ENCODE data around the gene SESN1.
A peak's percentile ranks its signal among the peaks of the same experiment; 100 is the strongest.

SESN1 gene

DNA sequence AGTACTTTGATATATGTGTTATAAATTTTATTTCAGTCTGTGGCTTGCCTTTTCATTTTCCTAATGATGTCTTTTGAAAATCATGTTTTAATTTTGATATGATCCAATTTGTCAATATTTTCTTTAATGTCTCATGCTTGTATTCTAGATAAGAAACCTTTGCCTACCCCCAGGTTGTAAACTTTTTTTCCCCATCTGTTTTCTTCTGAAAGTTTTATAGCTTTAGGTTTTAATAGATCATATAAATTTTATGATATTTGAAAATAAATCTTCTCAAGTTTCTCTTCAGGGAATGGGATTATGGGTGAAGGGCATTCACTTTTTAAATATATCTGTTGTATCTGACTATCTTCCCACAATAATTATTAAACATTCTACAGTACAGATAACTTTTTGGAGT is 66.7 kb downstream of the SESN1 start:
- peaks cover 0 to 3% (median 0%) of the 10 kb centered on the region in 5 experiments for H3K9me3 ChIP-seq (ENCODE audit: control extremely low read depth in 1 of 5, control insufficient read depth in 4 of 5, insufficient read depth in 2 of 5, low read depth in 1 of 5, low read length in 4 of 5)
- no peaks in the 10 kb centered on the region for H3K27me3 ChIP-seq (replicated peaks in 2 of 5; ENCODE audit: control insufficient read depth in 4 of 5, insufficient read depth in 5 of 5, low read length in 4 of 5)
- ChIA-PET CTCF (no interaction called here), POLR2A (no interaction called here)
- peaks cover 0 to 3% (median 0%) of the 10 kb centered on the region in 4 experiments for H3K36me3 ChIP-seq (ENCODE audit: control insufficient read depth in 4 of 4, insufficient read depth in 4 of 4, low read length in 3 of 4)
- peaks cover 0 to 7% (median 3%) of the 10 kb centered on the region in 4 experiments for H3K4me1 ChIP-seq (ENCODE audit: control extremely low read depth in 1 of 4, control insufficient read depth in 4 of 4, insufficient read depth in 4 of 4, low read length in 3 of 4)
- H3K4me3 ChIP-seq (ENCODE audit: control insufficient read depth in 1 of 7, extremely low read depth in 1 of 7, insufficient read depth in 4 of 7, low read depth in 2 of 7, low read length in 6 of 7) = no peak overlapping the region
- DNase-seq = no peak
- H3K27ac ChIP-seq (ENCODE audit: insufficient read depth in 1 of 2, low read depth in 1 of 2, low read length in 2 of 2, poor library complexity in 1 of 2, severe bottlenecking in 2 of 2) = no peak overlapping the region

DNA sequence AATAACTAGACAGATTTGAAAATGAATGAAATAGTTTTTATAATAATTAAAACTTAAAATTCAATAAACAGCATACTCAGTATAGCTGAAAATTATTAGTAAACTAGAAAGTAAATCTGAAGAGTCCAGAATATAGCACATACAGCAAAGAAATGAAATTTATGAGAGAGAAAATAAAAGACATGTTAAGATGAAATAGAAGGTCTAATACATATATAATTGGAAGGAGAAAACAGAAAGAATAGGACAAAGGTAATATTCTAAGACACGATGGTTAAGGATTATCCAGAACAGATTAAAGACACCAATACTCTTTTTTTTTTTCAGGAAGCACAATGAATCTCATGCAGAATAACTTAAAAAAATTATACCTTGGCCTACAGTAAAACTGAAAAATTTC is 69.0 kb downstream of the SESN1 start:
- Histone ChIP-seq H3K4me1 (ENCODE audit: control extremely low read depth in 1 of 4, control insufficient read depth in 4 of 4, insufficient read depth in 4 of 4, low read length in 3 of 4) (peaks cover 0 to 15% (median 9%) of the 10 kb centered on the region in 4 experiments), H3K27ac (ENCODE audit: insufficient read depth in 1 of 2, low read depth in 1 of 2, low read length in 2 of 2, poor library complexity in 1 of 2, severe bottlenecking in 2 of 2) (no peak overlapping the region), H3K27me3 (replicated peaks in 2 of 5; ENCODE audit: control insufficient read depth in 4 of 5, insufficient read depth in 5 of 5, low read length in 4 of 5) (no peaks in the 10 kb centered on the region), H3K36me3 (ENCODE audit: control insufficient read depth in 4 of 4, insufficient read depth in 4 of 4, low read length in 3 of 4) (peaks cover 0 to 3% (median 0%) of the 10 kb centered on the region in 4 experiments), H3K9me3 (ENCODE audit: control extremely low read depth in 1 of 5, control insufficient read depth in 4 of 5, insufficient read depth in 2 of 5, low read depth in 1 of 5, low read length in 4 of 5) (peaks cover 0 to 3% (median 0%) of the 10 kb centered on the region in 5 experiments), H3K4me3 (ENCODE audit: control insufficient read depth in 1 of 7, extremely low read depth in 1 of 7, insufficient read depth in 4 of 7, low read depth in 2 of 7, low read length in 6 of 7) (no peak overlapping the region)
- DNase-seq = no peak
- ChIA-PET CTCF (interaction anchor here (0.6 to 1.0 kb wide), 2 partner anchors 103 to 182 kb away, joined by 4 read pairs; no protein-coding TSS in a partner anchor), POLR2A (no interaction called here)
- no CpG with 5 or more reads among the region's 1 CpG for WGBS (ENCODE audit: insufficient coverage)

DNA sequence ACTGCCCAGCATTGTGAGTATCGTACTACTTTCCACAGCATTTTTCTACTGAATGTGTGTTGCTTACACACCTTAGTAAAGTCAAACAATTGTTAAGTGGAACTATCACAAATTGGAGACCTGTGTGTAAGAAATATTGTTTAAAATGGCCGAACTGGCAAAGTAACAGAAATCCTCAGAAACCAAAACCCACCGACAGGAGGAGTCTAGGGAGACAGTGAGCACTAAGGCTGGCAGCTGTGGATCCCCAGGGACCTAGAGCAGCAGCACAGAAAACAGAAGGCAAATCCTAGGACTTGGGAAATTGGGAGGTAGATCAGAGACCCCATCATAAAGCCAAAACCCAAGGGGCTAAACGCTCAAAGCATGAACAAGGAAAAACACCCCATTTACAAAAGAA is 69.9 kb downstream of the SESN1 start:
- CTCF ChIA-PET = no interaction called here
- H3K4me3 ChIP-seq (ENCODE audit: control insufficient read depth in 1 of 7, extremely low read depth in 1 of 7, insufficient read depth in 4 of 7, low read depth in 2 of 7, low read length in 6 of 7) = no peak overlapping the region

DNA sequence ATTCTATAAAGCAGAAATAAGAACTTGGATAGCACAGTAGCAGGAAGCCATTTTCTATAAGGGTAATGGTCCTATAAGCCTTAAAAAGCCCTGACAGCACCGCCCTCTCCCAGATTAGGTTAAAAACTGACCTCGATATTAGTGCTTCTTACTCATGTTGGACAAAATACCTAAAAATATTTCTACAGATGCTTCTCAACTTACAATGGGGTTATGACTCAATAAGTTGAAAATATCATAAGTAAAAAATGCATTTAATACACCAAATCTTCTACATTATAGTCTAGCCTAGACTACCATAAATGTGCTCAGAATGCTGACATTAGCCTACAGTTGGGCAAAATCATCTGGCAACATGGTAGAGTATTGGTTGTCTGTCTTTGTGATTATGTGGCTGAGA is 70.3 kb downstream of the SESN1 start:
- CTCF ChIA-PET = no interaction called here
- peaks cover 4 to 27% (median 12%) of the 10 kb centered on the region in 4 experiments for H3K4me1 ChIP-seq (ENCODE audit: control extremely low read depth in 1 of 4, control insufficient read depth in 4 of 4, insufficient read depth in 4 of 4, low read length in 3 of 4)
- H3K4me3 ChIP-seq (ENCODE audit: control insufficient read depth in 1 of 7, extremely low read depth in 1 of 7, insufficient read depth in 4 of 7, low read depth in 2 of 7, low read length in 6 of 7) = no peak overlapping the region
- peaks cover 0 to 3% (median 0%) of the 10 kb centered on the region in 4 experiments for H3K36me3 ChIP-seq (ENCODE audit: control insufficient read depth in 4 of 4, insufficient read depth in 4 of 4, low read length in 3 of 4)
- POLR2A ChIA-PET = no interaction called here
- no peaks in the 10 kb centered on the region for H3K27me3 ChIP-seq (replicated peaks in 2 of 5; ENCODE audit: control insufficient read depth in 4 of 5, insufficient read depth in 5 of 5, low read length in 4 of 5)
- no peak for DNase-seq
- peaks cover 0 to 3% (median 0%) of the 10 kb centered on the region in 5 experiments for H3K9me3 ChIP-seq (ENCODE audit: control extremely low read depth in 1 of 5, control insufficient read depth in 4 of 5, insufficient read depth in 2 of 5, low read depth in 1 of 5, low read length in 4 of 5)
- H3K27ac ChIP-seq (ENCODE audit: insufficient read depth in 1 of 2, low read depth in 1 of 2, low read length in 2 of 2, poor library complexity in 1 of 2, severe bottlenecking in 2 of 2) = no peak overlapping the region
- WGBS (ENCODE audit: insufficient coverage) = 100% methylated on average over 1 of the region's 2 CpGs

More for the DNA sequence above, 69.9 kb downstream of the SESN1 start:
- H3K27ac ChIP-seq (ENCODE audit: insufficient read depth in 1 of 2, low read depth in 1 of 2, low read length in 2 of 2, poor library complexity in 1 of 2, severe bottlenecking in 2 of 2) = no peak overlapping the region
- H3K27me3 ChIP-seq (replicated peaks in 2 of 5; ENCODE audit: control insufficient read depth in 4 of 5, insufficient read depth in 5 of 5, low read length in 4 of 5) = no peaks in the 10 kb centered on the region
- peaks cover 0 to 3% (median 0%) of the 10 kb centered on the region in 5 experiments for H3K9me3 ChIP-seq (ENCODE audit: control extremely low read depth in 1 of 5, control insufficient read depth in 4 of 5, insufficient read depth in 2 of 5, low read depth in 1 of 5, low read length in 4 of 5)
- H3K36me3 ChIP-seq (ENCODE audit: control insufficient read depth in 4 of 4, insufficient read depth in 4 of 4, low read length in 3 of 4) = peaks cover 0 to 3% (median 0%) of the 10 kb centered on the region in 4 experiments
- DNase-seq = no peak
- H3K4me1 ChIP-seq (ENCODE audit: control extremely low read depth in 1 of 4, control insufficient read depth in 4 of 4, insufficient read depth in 4 of 4, low read length in 3 of 4) = peaks cover 4 to 24% (median 12%) of the 10 kb centered on the region in 4 experiments
- POLR2A ChIA-PET = no interaction called here
- 87% methylated on average over 2 of the region's 4 CpGs for WGBS (ENCODE audit: insufficient coverage)

DNA sequence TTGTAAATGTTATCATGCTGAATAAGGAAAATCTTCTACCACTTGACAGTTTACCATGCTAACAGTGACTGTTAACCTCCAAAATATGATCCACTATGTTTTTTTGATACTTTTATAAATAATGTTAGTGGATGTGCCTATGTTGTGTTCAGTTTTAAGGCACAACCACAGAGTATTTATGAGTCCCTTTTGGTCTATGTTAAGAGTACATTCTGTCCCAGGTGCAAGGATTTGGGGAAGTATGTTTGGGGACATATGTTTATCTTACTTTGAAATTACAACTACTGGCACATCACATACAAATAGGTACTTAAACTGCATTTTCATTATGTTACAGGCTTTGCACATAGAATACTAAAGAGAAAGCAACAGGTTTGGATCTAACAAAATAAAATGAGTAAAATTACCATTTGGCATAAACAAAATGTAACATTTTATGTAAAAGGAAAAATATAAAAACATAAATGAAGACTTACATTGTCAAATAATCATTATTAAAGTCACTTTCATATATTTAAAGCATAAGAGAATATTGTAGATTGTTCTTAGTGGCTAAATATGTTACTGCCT is 71.2 kb downstream of the SESN1 start:
- POLR2A ChIA-PET = no interaction called here
- H3K36me3 ChIP-seq (ENCODE audit: control insufficient read depth in 4 of 4, insufficient read depth in 4 of 4, low read length in 3 of 4) = peaks cover 0 to 3% (median 0%) of the 10 kb centered on the region in 4 experiments
- H3K4me1 ChIP-seq (ENCODE audit: control extremely low read depth in 1 of 4, control insufficient read depth in 4 of 4, insufficient read depth in 4 of 4, low read length in 3 of 4) = peaks cover 4 to 33% (median 14%) of the 10 kb centered on the region in 4 experiments
- DNase-seq = peak in 2 of 3 donors; percentile 66 to 78
- no peak overlapping the region for H3K4me3 ChIP-seq (ENCODE audit: control insufficient read depth in 1 of 7, extremely low read depth in 1 of 7, insufficient read depth in 4 of 7, low read depth in 2 of 7, low read length in 6 of 7)
- no peak overlapping the region for H3K27ac ChIP-seq (ENCODE audit: insufficient read depth in 1 of 2, low read depth in 1 of 2, low read length in 2 of 2, poor library complexity in 1 of 2, severe bottlenecking in 2 of 2)
- CTCF ChIA-PET = no interaction called here
- no peaks in the 10 kb centered on the region for H3K27me3 ChIP-seq (replicated peaks in 2 of 5; ENCODE audit: control insufficient read depth in 4 of 5, insufficient read depth in 5 of 5, low read length in 4 of 5)
- peaks cover 0 to 3% (median 0%) of the 10 kb centered on the region in 5 experiments for H3K9me3 ChIP-seq (ENCODE audit: control extremely low read depth in 1 of 5, control insufficient read depth in 4 of 5, insufficient read depth in 2 of 5, low read depth in 1 of 5, low read length in 4 of 5)

DNA sequence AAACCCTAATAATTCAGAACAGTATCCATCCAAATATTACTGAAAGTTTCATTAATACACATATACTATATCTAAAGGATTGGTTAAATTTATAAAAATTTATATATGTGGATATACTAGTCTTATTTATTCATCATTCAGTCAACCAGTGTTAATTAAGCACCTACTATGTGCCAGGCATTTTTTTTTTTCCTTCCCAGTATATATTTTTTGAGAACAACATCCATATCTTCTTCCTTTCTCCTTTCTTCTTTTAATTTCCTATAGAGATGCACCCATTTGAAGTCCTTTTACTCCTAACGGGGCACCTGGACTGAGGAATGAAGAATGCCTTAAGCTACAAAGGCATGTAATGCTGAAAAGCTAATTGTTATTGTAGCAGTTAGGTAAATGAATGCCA is 72.8 kb downstream of the SESN1 start:
- H3K4me3 ChIP-seq (ENCODE audit: control insufficient read depth in 1 of 7, extremely low read depth in 1 of 7, insufficient read depth in 4 of 7, low read depth in 2 of 7, low read length in 6 of 7) = no peak overlapping the region
- POLR2A ChIA-PET = no interaction called here
- H3K27me3 ChIP-seq (replicated peaks in 2 of 5; ENCODE audit: control insufficient read depth in 4 of 5, insufficient read depth in 5 of 5, low read length in 4 of 5) = no peaks in the 10 kb centered on the region
- DNase-seq = no peak
- H3K27ac ChIP-seq (ENCODE audit: insufficient read depth in 1 of 2, low read depth in 1 of 2, low read length in 2 of 2, poor library complexity in 1 of 2, severe bottlenecking in 2 of 2) = no peak overlapping the region
- H3K9me3 ChIP-seq (ENCODE audit: control extremely low read depth in 1 of 5, control insufficient read depth in 4 of 5, insufficient read depth in 2 of 5, low read depth in 1 of 5, low read length in 4 of 5) = peaks cover 0 to 3% (median 0%) of the 10 kb centered on the region in 5 experiments
- H3K36me3 ChIP-seq (ENCODE audit: control insufficient read depth in 4 of 4, insufficient read depth in 4 of 4, low read length in 3 of 4) = peaks cover 0 to 3% (median 0%) of the 10 kb centered on the region in 4 experiments
- CTCF ChIA-PET = interaction anchor here (0.9 to 1.4 kb wide), 3 partner anchors 9 to 74 kb away, joined by 3 to 5 read pairs (median 3); no protein-coding TSS in a partner anchor
- WGBS (ENCODE audit: insufficient coverage) = no CpG with 5 or more reads among the region's 1 CpG
- peaks cover 4 to 36% (median 14%) of the 10 kb centered on the region in 4 experiments for H3K4me1 ChIP-seq (ENCODE audit: control extremely low read depth in 1 of 4, control insufficient read depth in 4 of 4, insufficient read depth in 4 of 4, low read length in 3 of 4)

DNA sequence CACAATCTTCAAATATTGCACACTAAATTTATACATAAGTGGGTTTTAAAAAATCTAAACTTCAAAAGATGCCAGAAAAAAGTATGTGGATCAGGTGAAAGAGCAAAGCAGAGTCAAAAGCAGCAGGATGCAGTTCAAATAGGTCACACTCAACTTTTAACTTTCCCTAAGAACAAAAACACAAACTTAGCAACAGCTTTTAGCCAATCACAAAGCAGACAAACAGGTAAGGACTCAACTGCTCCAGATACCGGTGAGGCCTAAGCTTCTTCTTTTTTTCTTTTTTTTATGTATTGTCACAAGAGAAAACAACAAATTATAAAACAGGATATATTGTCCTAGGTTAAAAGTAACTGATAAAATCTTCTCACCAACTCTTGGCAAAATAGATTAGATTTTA is 74.7 kb downstream of the SESN1 start:
- no peak overlapping the region for H3K27ac ChIP-seq (ENCODE audit: insufficient read depth in 1 of 2, low read depth in 1 of 2, low read length in 2 of 2, poor library complexity in 1 of 2, severe bottlenecking in 2 of 2)

More for the DNA sequence above, 74.7 kb downstream of the SESN1 start:
- Histone ChIP-seq H3K9me3 (ENCODE audit: control extremely low read depth in 1 of 5, control insufficient read depth in 4 of 5, insufficient read depth in 2 of 5, low read depth in 1 of 5, low read length in 4 of 5) (no peaks in the 10 kb centered on the region), H3K27me3 (replicated peaks in 2 of 5; ENCODE audit: control insufficient read depth in 4 of 5, insufficient read depth in 5 of 5, low read length in 4 of 5) (no peaks in the 10 kb centered on the region), H3K4me1 (ENCODE audit: control extremely low read depth in 1 of 4, control insufficient read depth in 4 of 4, insufficient read depth in 4 of 4, low read length in 3 of 4) (peaks cover 8 to 52% (median 24%) of the 10 kb centered on the region in 4 experiments), H3K4me3 (ENCODE audit: control insufficient read depth in 1 of 7, extremely low read depth in 1 of 7, insufficient read depth in 4 of 7, low read depth in 2 of 7, low read length in 6 of 7) (no peak overlapping the region), H3K36me3 (ENCODE audit: control insufficient read depth in 4 of 4, insufficient read depth in 4 of 4, low read length in 3 of 4) (no peaks in the 10 kb centered on the region)
- no CpG with 5 or more reads among the region's 1 CpG for WGBS (ENCODE audit: insufficient coverage)
- DNase-seq = peak in 2 of 3 donors; percentile 21 to 29
- POLR2A ChIA-PET = no interaction called here
- CTCF ChIA-PET = no interaction called here
